Fibroblast of pulmonary artery (primary cell): ENCODE measurements around the gene MOB1A.

Experiments used
- DNase-seq: peaks from one replicate; pipeline ENCODE4 v3.0.0-alpha.2; 2010; ENCODE audit warnings: low read depth
- H3K4me3 ChIP-seq: replicated peaks from 2 replicates; pipeline ENCODE4 v1.5.1; 2011; ENCODE audit warnings: low read depth, mild to moderate bottlenecking, control low read depth, low read length, moderate library complexity
- CTCF ChIP-seq: IDR thresholded peaks from 2 replicates; pipeline ENCODE4 v1.5.1; 2011; ENCODE audit warnings: mild to moderate bottlenecking, control low read depth, low read length, inconsistent platforms; ENCODE audit errors: missing control alignments

The MOB1A gene

GRCh38 chr2:74103763-74104162 is 74.9 kb downstream of the MOB1A start:
- H3K4me3 ChIP-seq, result no peak overlapping the region
- no peak for TF ChIP-seq CTCF
- no peak for DNase-seq
